ENCODE measurements around the gene TIAL1. TPM values are rescaled to one million over a fixed set of nuclear protein-coding genes. Genes with fewer than 3 reads are reported as not detected.

Gene TIAL1
- total RNA-seq, 1 donor from 2014 or later = 184 TPM

DNA sequence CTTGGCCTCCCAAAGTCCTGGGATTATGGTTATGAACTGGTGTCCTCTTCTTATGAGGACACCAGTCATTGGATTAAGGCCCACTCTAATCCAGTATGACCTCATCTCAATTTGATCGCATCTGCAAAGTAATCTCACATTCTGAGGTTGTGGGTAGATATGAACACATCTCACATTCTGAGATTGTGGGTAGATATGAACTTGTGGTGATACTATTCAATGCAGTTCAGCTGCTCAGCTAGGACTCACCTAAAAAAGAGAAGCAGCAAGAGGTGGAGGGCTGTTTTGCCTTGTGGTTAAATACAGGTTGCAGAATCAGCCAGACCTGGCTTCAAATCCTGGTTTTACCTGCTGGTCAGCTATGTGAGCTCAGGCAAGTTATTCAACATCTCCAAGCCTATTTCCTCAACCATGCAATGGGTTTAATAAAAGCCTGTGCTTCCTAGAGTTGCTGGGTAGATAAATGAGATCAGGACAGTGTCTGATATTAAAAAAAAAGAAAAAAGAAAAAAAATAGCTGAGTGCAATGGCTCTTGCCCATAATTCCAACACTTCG lies 45.9 kb upstream of the TIAL1 start:
- TF ChIP-seq, protein P1, sequence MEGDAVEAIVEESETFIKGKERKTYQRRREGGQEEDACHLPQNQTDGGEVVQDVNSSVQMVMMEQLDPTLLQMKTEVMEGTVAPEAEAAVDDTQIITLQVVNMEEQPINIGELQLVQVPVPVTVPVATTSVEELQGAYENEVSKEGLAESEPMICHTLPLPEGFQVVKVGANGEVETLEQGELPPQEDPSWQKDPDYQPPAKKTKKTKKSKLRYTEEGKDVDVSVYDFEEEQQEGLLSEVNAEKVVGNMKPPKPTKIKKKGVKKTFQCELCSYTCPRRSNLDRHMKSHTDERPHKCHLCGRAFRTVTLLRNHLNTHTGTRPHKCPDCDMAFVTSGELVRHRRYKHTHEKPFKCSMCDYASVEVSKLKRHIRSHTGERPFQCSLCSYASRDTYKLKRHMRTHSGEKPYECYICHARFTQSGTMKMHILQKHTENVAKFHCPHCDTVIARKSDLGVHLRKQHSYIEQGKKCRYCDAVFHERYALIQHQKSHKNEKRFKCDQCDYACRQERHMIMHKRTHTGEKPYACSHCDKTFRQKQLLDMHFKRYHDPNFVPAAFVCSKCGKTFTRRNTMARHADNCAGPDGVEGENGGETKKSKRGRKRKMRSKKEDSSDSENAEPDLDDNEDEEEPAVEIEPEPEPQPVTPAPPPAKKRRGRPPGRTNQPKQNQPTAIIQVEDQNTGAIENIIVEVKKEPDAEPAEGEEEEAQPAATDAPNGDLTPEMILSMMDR (IDR thresholded peaks at IDR 0.05; ENCODE audit: unreplicated experiment) = no peak
- H3K27ac Mint-ChIP-seq (ENCODE audit: unreplicated experiment) = no peak overlapping the region
- H3K4me3 Mint-ChIP-seq (ENCODE audit: unreplicated experiment) = no peak overlapping the region
- no peaks in the 10 kb centered on the region for H3K9me3 Mint-ChIP-seq (ENCODE audit: unreplicated experiment)
- H3K27me3 Mint-ChIP-seq (ENCODE audit: unreplicated experiment) = no peaks in the 10 kb centered on the region
- peaks cover 6% of the 10 kb centered on the region for H3K36me3 Mint-ChIP-seq (ENCODE audit: low read depth, unreplicated experiment)
- H3K4me1 Mint-ChIP-seq (ENCODE audit: unreplicated experiment) = no peaks in the 10 kb centered on the region
- DNase-seq (ENCODE audit: low spot score) = no peak

- Mint-ChIP-seq H3K36me3 (ENCODE audit: low read depth, unreplicated experiment) (peaks cover 6% of the 10 kb centered on the region), H3K4me3 (ENCODE audit: unreplicated experiment) (no peak overlapping the region), H3K27ac (ENCODE audit: unreplicated experiment) (no peak overlapping the region), H3K27me3 (ENCODE audit: unreplicated experiment) (no peaks in the 10 kb centered on the region), H3K9me3 (ENCODE audit: unreplicated experiment) (no peaks in the 10 kb centered on the region), H3K4me1 (ENCODE audit: unreplicated experiment) (no peaks in the 10 kb centered on the region)
- TF ChIP-seq, protein P1 (IDR thresholded peaks at IDR 0.05; ENCODE audit: unreplicated experiment) = no peak
- DNase-seq (ENCODE audit: low spot score) = no peak
These were observed 44.2 kb upstream of the TIAL1 start for GRCh38 chr10:119640875-119641526.

DNA sequence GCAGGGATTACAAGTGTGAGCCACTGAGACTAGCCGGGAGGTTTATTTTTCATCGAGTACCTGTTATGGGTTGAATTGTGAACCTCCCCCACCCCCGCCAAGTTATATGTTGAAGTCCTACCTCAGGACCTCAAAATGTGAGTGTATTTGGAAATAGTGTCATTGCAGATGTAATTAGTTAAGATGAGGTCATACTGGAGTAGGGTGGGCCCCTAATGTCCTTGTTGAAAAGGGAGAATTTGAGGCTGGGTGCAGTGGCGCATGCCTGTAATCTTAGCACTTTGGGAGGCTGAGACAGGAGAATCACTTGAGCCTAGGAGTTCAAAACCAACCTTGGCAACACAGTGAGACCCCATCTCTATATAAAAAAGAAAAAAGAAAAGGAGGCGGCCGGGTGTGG lies 43.6 kb upstream of the TIAL1 start:
- Mint-ChIP-seq H3K4me1 (ENCODE audit: unreplicated experiment) (no peaks in the 10 kb centered on the region), H3K27me3 (ENCODE audit: unreplicated experiment) (no peaks in the 10 kb centered on the region), H3K9me3 (ENCODE audit: unreplicated experiment) (no peaks in the 10 kb centered on the region), H3K27ac (ENCODE audit: unreplicated experiment) (no peak overlapping the region), H3K36me3 (ENCODE audit: low read depth, unreplicated experiment) (peaks cover 6% of the 10 kb centered on the region), H3K4me3 (ENCODE audit: unreplicated experiment) (no peak overlapping the region)
- DNase-seq (ENCODE audit: low spot score) = no peak
- TF ChIP-seq, protein P1 (IDR thresholded peaks at IDR 0.05; ENCODE audit: unreplicated experiment) = no peak

- Mint-ChIP-seq H3K4me1 (ENCODE audit: unreplicated experiment) (no peaks in the 10 kb centered on the region), H3K9me3 (ENCODE audit: unreplicated experiment) (no peaks in the 10 kb centered on the region), H3K36me3 (ENCODE audit: low read depth, unreplicated experiment) (peaks cover 6% of the 10 kb centered on the region), H3K4me3 (ENCODE audit: unreplicated experiment) (no peak overlapping the region), H3K27me3 (ENCODE audit: unreplicated experiment) (no peaks in the 10 kb centered on the region), H3K27ac (ENCODE audit: unreplicated experiment) (no peak overlapping the region)
- TF ChIP-seq, protein P1 (IDR thresholded peaks at IDR 0.05; ENCODE audit: unreplicated experiment) = no peak
- no peak for DNase-seq (ENCODE audit: low spot score)
These were observed 42.2 kb upstream of the TIAL1 start for GRCh38 chr10:119638982-119639381.

DNA sequence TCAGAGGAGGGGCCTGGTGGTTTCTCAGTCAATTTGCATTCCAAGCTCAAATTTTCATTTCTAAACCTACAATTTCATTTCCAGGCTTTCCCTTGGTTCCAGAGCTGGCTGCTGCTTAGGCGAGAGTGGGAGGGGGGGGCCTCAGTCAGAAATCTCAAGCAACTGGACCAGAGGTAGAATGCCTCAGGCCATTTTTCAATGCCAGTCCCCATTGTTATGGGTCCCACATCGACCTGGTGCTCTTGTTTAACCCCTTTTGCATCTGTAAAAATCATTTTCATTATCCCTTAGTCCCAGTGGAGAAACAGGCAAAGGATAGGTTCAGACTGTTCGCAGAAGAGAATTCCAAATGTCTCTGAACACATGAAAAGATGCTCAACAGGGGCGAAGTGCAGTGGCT lies 40.9 kb upstream of the TIAL1 start:
- H3K4me1 Mint-ChIP-seq (ENCODE audit: unreplicated experiment) = no peaks in the 10 kb centered on the region

More for the DNA sequence above, 40.9 kb upstream of the TIAL1 start:
- Mint-ChIP-seq H3K9me3 (ENCODE audit: unreplicated experiment) (no peaks in the 10 kb centered on the region), H3K27me3 (ENCODE audit: unreplicated experiment) (no peaks in the 10 kb centered on the region), H3K36me3 (ENCODE audit: low read depth, unreplicated experiment) (no peaks in the 10 kb centered on the region), H3K4me3 (ENCODE audit: unreplicated experiment) (no peak overlapping the region), H3K27ac (ENCODE audit: unreplicated experiment) (no peak overlapping the region)
- TF ChIP-seq, protein P1 (IDR thresholded peaks at IDR 0.05; ENCODE audit: unreplicated experiment) = no peak
- DNase-seq (ENCODE audit: low spot score) = no peak

All from endothelial cell (in vitro differentiated cells).